ENCODE results near the gene DNM3. TPM values are rescaled to one million over a fixed set of nuclear protein-coding genes. Genes with fewer than 3 reads are reported as not detected.

The DNM3 gene
- total and polyA plus RNA-seq, 2 of the 8 experiments (the other 6 are each of a cell fraction or from before 2014, with no cell fraction given), result 2.0 to 8.5 TPM

DNA sequence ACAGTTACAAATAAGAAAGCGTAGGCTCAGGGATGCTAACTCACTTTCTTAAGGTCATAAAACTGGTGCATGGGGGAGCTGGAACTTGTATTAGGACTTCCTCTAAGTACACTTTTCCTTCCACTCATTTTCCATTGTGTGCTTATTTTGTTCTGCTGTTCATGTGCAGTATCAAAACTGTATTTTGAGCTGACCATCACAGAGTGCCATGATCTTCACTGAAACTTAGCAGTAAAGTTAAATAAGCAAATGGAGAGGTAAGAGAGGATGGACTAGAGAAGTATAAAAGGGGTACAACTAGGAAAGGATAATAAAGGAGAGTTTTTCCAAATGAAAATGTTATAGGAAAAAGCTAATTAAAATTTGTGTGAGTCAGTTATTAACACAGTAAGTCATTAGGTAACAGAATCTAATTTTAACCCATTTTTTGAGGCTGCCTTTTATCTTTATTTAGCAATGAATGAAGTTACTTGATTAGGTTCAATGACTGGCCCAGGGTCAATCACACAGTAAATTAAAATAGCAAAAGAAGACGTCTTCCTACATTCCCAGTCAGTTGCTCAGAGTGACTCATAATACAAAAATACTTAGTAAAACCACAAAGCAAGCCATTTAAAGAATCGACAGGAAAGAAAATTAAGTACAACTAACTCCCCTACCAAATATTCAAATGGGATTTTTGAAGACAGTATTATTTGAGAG, 413.4 kb downstream of the DNM3 start:
- Histone ChIP-seq H4K8ac (ENCODE audit: extremely low read depth, insufficient read depth, low read length) (no peak overlapping the region), H2BK20ac (ENCODE audit: low read length) (no peak overlapping the region), H3K36me3 (ENCODE audit: control insufficient read depth in 2 of 4, insufficient read depth in 4 of 4, low read length in 3 of 4) (no peaks in the 10 kb centered on the region), H2BK15ac (ENCODE audit: low read length) (no peak overlapping the region), H2AFZ (ENCODE audit: low read length) (no peak overlapping the region), H3K4ac (replicated peaks; ENCODE audit: insufficient read length, low read depth, low read length) (no peak overlapping the region), H3K14ac (ENCODE audit: insufficient read length) (no peak overlapping the region), H4K91ac (replicated peaks; ENCODE audit: insufficient read length, low read length) (no peak overlapping the region), H3K27ac (ENCODE audit: low read depth, low read length) (no peak overlapping the region), H2AK5ac (ENCODE audit: low read depth, low read length) (no peak overlapping the region), H3K27me3 (replicated peaks in 1 of 4; ENCODE audit: control insufficient read depth in 3 of 4, extremely low read depth in 1 of 4, insufficient read depth in 3 of 4, low read length in 3 of 4) (no peaks in the 10 kb centered on the region), H3K9ac (replicated peaks in 1 of 4; ENCODE audit: extremely low read depth in 1 of 4, low read depth in 3 of 4, low read length in 3 of 4) (no peak overlapping the region), H4K5ac (ENCODE audit: insufficient read length, low read depth, low read length) (no peak overlapping the region), H3K56ac (replicated peaks; ENCODE audit: insufficient read length, low read depth, low read length) (no peak overlapping the region), H2BK12ac (ENCODE audit: low read depth, low read length) (no peak overlapping the region), H3K4me2 (ENCODE audit: insufficient read depth in 1 of 2, low read depth in 2 of 2, low read length in 2 of 2) (no peak overlapping the region), H2BK120ac (replicated peaks; ENCODE audit: low read depth, low read length) (no peak overlapping the region), H3K23ac (ENCODE audit: insufficient read length) (no peak overlapping the region), H3K4me1 (replicated peaks in 1 of 4; ENCODE audit: control insufficient read depth in 3 of 4, insufficient read depth in 4 of 4, low read length in 3 of 4) (no peaks in the 10 kb centered on the region), H3K79me2 (ENCODE audit: control insufficient read depth in 1 of 2, insufficient read depth in 2 of 2, low read length in 2 of 2) (no peaks in the 10 kb centered on the region), H3K18ac (ENCODE audit: extremely low read depth, low read length) (no peak overlapping the region), H3K9me3 (ENCODE audit: insufficient read depth in 2 of 2, low read depth in 1 of 2, low read length in 1 of 2) (no peaks in the 10 kb centered on the region), H4K20me1 (replicated peaks in 1 of 2; ENCODE audit: control insufficient read depth in 1 of 2, insufficient read depth in 2 of 2, low read length in 2 of 2) (no peaks in the 10 kb centered on the region), H2BK5ac (ENCODE audit: low read depth, low read length) (no peak overlapping the region), H3K4me3 (ENCODE audit: extremely low read depth in 1 of 4, insufficient read depth in 2 of 4, low read depth in 3 of 4, low read length in 4 of 4) (no peak overlapping the region), H3K79me1 (ENCODE audit: low read depth, low read length) (no peaks in the 10 kb centered on the region), H3K23me2 (ENCODE audit: low read depth, low read length) (no peaks in the 10 kb centered on the region; the same call in 1 of the 2 replicates)
- POLR2A ChIA-PET (ENCODE audit: partially characterized antibody), result no interaction called here
- DNase-seq (ENCODE audit: low read depth in 1 of 2, low spot score in 2 of 2) (no peak), FAIRE-seq (no peak)
- CTCF ChIA-PET (ENCODE audit: partially characterized antibody), result interaction anchor here (0.7 to 0.8 kb wide), 2 partner anchors 61 to 145 kb away, joined by 3 to 4 read pairs; no protein-coding TSS in a partner anchor
- WGBS, 2 experiments (ENCODE audit: extremely low coverage in 1 of 2, insufficient coverage in 1 of 2, insufficient read length in 1 of 2, insufficient replicate concordance in 2 of 2, low coverage in 1 of 2, low lambda C conversion rate in 2 of 2, missing lambda C conversion rate in 1 of 2), result 85% methylated on average over 3 of the region's 3 CpGs; no CpG with 5 or more reads in 1 of the 2 experiments
- no peak for TF ChIP-seq SP1 (IDR thresholded peaks at IDR 0.05; ENCODE audit: low read depth, low read length)
- TF ChIP-seq SIX5 (IDR thresholded peaks at IDR 0.05; ENCODE audit: low read depth, low read length), result no peak
- no peak for TF ChIP-seq BRCA1 (IDR thresholded peaks at IDR 0.05; ENCODE audit: low read depth, low read length)
- TF ChIP-seq BACH1 (IDR thresholded peaks at IDR 0.05; ENCODE audit: low read length), result no peak
- TF ChIP-seq SAP30 (IDR thresholded peaks at IDR 0.05; ENCODE audit: insufficient read depth, insufficient replicate concordance, low read length), result no peak
- no peak for TF ChIP-seq USF2 (IDR thresholded peaks at IDR 0.05; ENCODE audit: low read length)
- no peak for TF ChIP-seq RXRA (IDR thresholded peaks at IDR 0.05; ENCODE audit: insufficient read depth, low read depth, low read length)

Data from H1 (cell line).